HG03558 (cell line): Measurements from ENCODE around the gene SLC48A1.

Experiments used
- ATAC-seq: cut with Tn5 transposase; IDR thresholded peaks from one replicate; pipeline ENCODE4 v1.9.1; 2021; ENCODE audit warnings: moderate number of reproducible peaks; ENCODE audit not compliant: unreplicated experiment; ENCODE audit errors: extremely low read depth

Gene SLC48A1

GRCh38 chr12:47819896-47820630, 47.0 kb downstream of the SLC48A1 start, which contains the start of gene HDAC7:
HDAC7 (minus strand) TSS chr12:47819903; CDS start chr12:47819785, 118 bp downstream.
- no peak for ATAC-seq

- ATAC-seq, result no peak
Measured at GRCh38 chr12:47820631-47821345, 47.8 kb downstream of the SLC48A1 start.

GRCh38 chr12:47821346-47821706, 48.3 kb downstream of the SLC48A1 start:
- no peak for ATAC-seq

- ATAC-seq, result no peak
Measured at GRCh38 chr12:47822401-47822800, 49.4 kb downstream of the SLC48A1 start.

GRCh38 chr12:47822863-47823262, 49.8 kb downstream of the SLC48A1 start:
- no peak for ATAC-seq

- ATAC-seq, result no peak
Measured at GRCh38 chr12:47823422-47824086, 50.5 kb downstream of the SLC48A1 start.

GRCh38 chr12:47824198-47824597, 51.2 kb downstream of the SLC48A1 start:
- no peak for ATAC-seq

GRCh38 chr12:47824635-47825034, 51.6 kb downstream of the SLC48A1 start:
- ATAC-seq, result no peak

GRCh38 chr12:47825173-47825639, 52.2 kb downstream of the SLC48A1 start:
- no peak for ATAC-seq

- no peak for ATAC-seq
Measured at GRCh38 chr12:47828008-47828975, 55.3 kb downstream of the SLC48A1 start.

- no peak for ATAC-seq
Measured at GRCh38 chr12:47828976-47829482, 56.0 kb downstream of the SLC48A1 start.

- ATAC-seq, result no peak
Measured at GRCh38 chr12:47829584-47829983, 56.5 kb downstream of the SLC48A1 start.
